ENCODE measurements around the gene LIN54. TPM values are rescaled to one million over a fixed set of nuclear protein-coding genes. Genes with fewer than 3 reads are reported as not detected.
A peak's percentile ranks its signal among the peaks of the same experiment; 100 is the strongest.
"Not testable (repeated sequence)": the region's sequence is repeated elsewhere in the genome, so short reads cannot be mapped to it uniquely, and the experiment has no call there.

The LIN54 gene
- polyA plus RNA-seq, 3 donors: 1.6 to 2.7 (median 2.2) TPM

- WGBS, 3 donors: 69 to 90% (median 86%) methylated on average over 4 of the region's 4 CpGs
- no peak overlapping the region for H3K27ac ChIP-seq (ENCODE audit: low read depth, low read length)
These were observed 41.7 kb downstream of the LIN54 start for GRCh38 chr4:82968972-82969371.

- WGBS, 3 donors: 97 to 99% (median 97%) methylated on average over 2 of the region's 2 CpGs
- no peak overlapping the region for H3K27ac ChIP-seq (ENCODE audit: low read depth, low read length)
These were observed 44.9 kb downstream of the LIN54 start for GRCh38 chr4:82965763-82966162.

GRCh38 chr4:82957045-82957444, 53.6 kb downstream of the LIN54 start:
- 61 to 95% (median 74%) methylated on average over 1 of the region's 1 CpG for WGBS, 3 donors
- no peak overlapping the region for H3K27ac ChIP-seq (ENCODE audit: low read depth, low read length)

- whole genome bisulfite sequencing, 3 donors: 96 to 99% (median 98%) methylated on average over 4 of the region's 4 CpGs
- H3K27ac ChIP-seq (ENCODE audit: low read depth, low read length): no peak overlapping the region
These were observed 56.4 kb downstream of the LIN54 start for GRCh38 chr4:82954212-82954611.

- 95 to 97% (median 97%) methylated on average over 2 of the region's 2 CpGs for WGBS, 3 donors
- no peak overlapping the region for H3K27ac ChIP-seq (ENCODE audit: low read depth, low read length)
These were observed 59.4 kb downstream of the LIN54 start for GRCh38 chr4:82951196-82951595.

- 92 to 97% (median 93%) methylated on average over 1 of the region's 1 CpG for WGBS, 3 donors
- no peak overlapping the region for H3K27ac ChIP-seq (ENCODE audit: low read depth, low read length)
These were observed 61.9 kb downstream of the LIN54 start for GRCh38 chr4:82948647-82949204.

- H3K27ac ChIP-seq (ENCODE audit: low read depth, low read length): no peak overlapping the region
These were observed 63.1 kb downstream of the LIN54 start for GRCh38 chr4:82947498-82947897.

- H3K27ac ChIP-seq (ENCODE audit: low read depth, low read length): no peak overlapping the region
- 69 to 94% (median 90%) methylated on average over 2 of the region's 2 CpGs for WGBS, 3 donors
These were observed 71.2 kb downstream of the LIN54 start for GRCh38 chr4:82939414-82939813.

GRCh38 chr4:82934441-82934840, 76.2 kb downstream of the LIN54 start:
- H3K27ac ChIP-seq (ENCODE audit: low read depth, low read length): no peak overlapping the region

GRCh38 chr4:82930848-82931755, 79.5 kb downstream of the LIN54 start:
- 81 to 89% (median 85%) methylated on average over 5 of the region's 5 CpGs for WGBS, 3 donors
- no peak overlapping the region for H3K27ac ChIP-seq (ENCODE audit: low read depth, low read length)

- no peak overlapping the region for H3K27ac ChIP-seq (ENCODE audit: low read depth, low read length)
These were observed 88.8 kb downstream of the LIN54 start for GRCh38 chr4:82921795-82922194.

- H3K27ac ChIP-seq (ENCODE audit: low read depth, low read length): no peak overlapping the region
- 74 to 84% (median 84%) methylated on average over 2 of the region's 2 CpGs for WGBS, 3 donors
These were observed 91.2 kb downstream of the LIN54 start for GRCh38 chr4:82919386-82919785.

GRCh38 chr4:82918091-82918490, 92.5 kb downstream of the LIN54 start:
- no peak overlapping the region for H3K27ac ChIP-seq (ENCODE audit: low read depth, low read length)
- 84 to 98% (median 93%) methylated on average over 7 of the region's 7 CpGs for WGBS, 3 donors

GRCh38 chr4:82913968-82914367, 96.7 kb downstream of the LIN54 start:
- not testable (repeated sequence) for H3K27ac ChIP-seq (ENCODE audit: low read depth, low read length)
- 98 to 100% (median 98%) methylated on average over 2 of the region's 2 CpGs for WGBS, 3 donors

- no peak overlapping the region for H3K27ac ChIP-seq (ENCODE audit: low read depth, low read length)
- WGBS, 3 donors: 45 to 50% (median 50%) methylated on average over 2 of the region's 2 CpGs
These were observed 97.3 kb downstream of the LIN54 start for GRCh38 chr4:82913305-82913704.

- no peak overlapping the region for H3K27ac ChIP-seq (ENCODE audit: low read depth, low read length)
- 51 to 84% (median 74%) methylated on average over 1 of the region's 1 CpG for WGBS, 3 donors
These were observed 101.3 kb downstream of the LIN54 start for GRCh38 chr4:82909326-82909725.

- 91 to 94% (median 93%) methylated on average over 3 of the region's 3 CpGs for WGBS, 3 donors
- no peak overlapping the region for H3K27ac ChIP-seq (ENCODE audit: low read depth, low read length)
These were observed 104.2 kb downstream of the LIN54 start for GRCh38 chr4:82906469-82906868.

GRCh38 chr4:82905205-82905604, 105.4 kb downstream of the LIN54 start:
- 67 to 94% (median 68%) methylated on average over 2 of the region's 2 CpGs for WGBS, 3 donors
- no peak overlapping the region for H3K27ac ChIP-seq (ENCODE audit: low read depth, low read length)

- H3K27ac ChIP-seq (ENCODE audit: low read depth, low read length): no peak overlapping the region
- WGBS, 3 donors: 86 to 91% (median 88%) methylated on average over 5 of the region's 5 CpGs
These were observed 106.9 kb downstream of the LIN54 start for GRCh38 chr4:82903737-82904136.

GRCh38 chr4:82901183-82901718, 109.4 kb downstream of the LIN54 start:
- WGBS, 3 donors: 0 to 1% (median 1%) methylated on average over 8 of the region's 8 CpGs
- peak overlapping the region; percentile 98 for H3K27ac ChIP-seq (ENCODE audit: low read depth, low read length)

Data from adipose tissue (tissue), 3 donors.